IMR-90 (cell line): Measurements from ENCODE around the gene OSBPL1A. TPM values are rescaled to one million over a fixed set of nuclear protein-coding genes. Genes with fewer than 3 reads are reported as not detected.

Experiments
- ATAC-seq: fragments of 200-7000 bp; cut with Tn5 transposase; 2 replicates; pipeline ENCODE4 v1.9.1; 2020; ENCODE audit warnings: low read depth, mild to moderate bottlenecking, moderate library complexity
- BruUV-seq: library from RNA; stranded (reverse); fragments of 400-500 nt; replicated peaks from 2 replicates; lab custom pipeline; 2021; lab: Mats Ljungman, UMichigan
- CTCF ChIA-PET: fragments of 300-600 bp; formaldehyde crosslinking; extraction: SDS; loops from one replicate; lab custom pipeline; 2021; ENCODE audit warnings: antibody characterized with exemption; lab: Yijun Ruan, JAX
- POLR2A ChIA-PET: fragments of 300-600 bp; sonication (Branson Sonifier 250); formaldehyde crosslinking; loops from one replicate; lab custom pipeline; 2022; ENCODE audit warnings: antibody characterized with exemption; ENCODE audit not compliant: unreplicated experiment; lab: Charles Lee
- DNase-seq: peaks from one replicate; pipeline ENCODE4 v3.0.0; 2013
- H2AFZ ChIP-seq: replicated peaks from 2 replicates; pipeline ENCODE3; 2013; ENCODE audit warnings: low read length, mild to moderate bottlenecking; ENCODE audit not compliant: poor library complexity
- H2AK5ac ChIP-seq: 2 replicates; pipeline ENCODE4 v1.6.1; 2013; ENCODE audit warnings: low read depth, low read length, inconsistent platforms
- H2AK9ac ChIP-seq: replicated peaks from 2 replicates; pipeline ENCODE3; 2013; ENCODE audit warnings: mild to moderate bottlenecking, low read depth, low read length, moderate library complexity; ENCODE audit not compliant: poor library complexity
- H2BK120ac ChIP-seq: 2 replicates; pipeline ENCODE4 v1.6.1; 2013; ENCODE audit warnings: low read depth, low read length, inconsistent platforms
- H2BK15ac ChIP-seq: 3 replicates; pipeline ENCODE4 v1.6.1; 2013; ENCODE audit warnings: low read depth, low read length, inconsistent platforms
- H2BK20ac ChIP-seq: 2 replicates; pipeline ENCODE4 v1.6.1; 2013; ENCODE audit warnings: low read depth, mild to moderate bottlenecking, inconsistent platforms, low read length, moderate library complexity
- H2BK5ac ChIP-seq: 2 replicates; pipeline ENCODE4 v1.6.1; 2013; ENCODE audit warnings: mild to moderate bottlenecking, low read depth, low read length, inconsistent platforms; ENCODE audit not compliant: poor library complexity, severe bottlenecking
- H3K14ac ChIP-seq: replicated peaks from 2 replicates; pipeline ENCODE4 v1.6.1; 2013; ENCODE audit warnings: low read depth, low read length, inconsistent platforms
- H3K18ac ChIP-seq: 2 replicates; pipeline ENCODE4 v1.6.1; 2013; ENCODE audit warnings: low read depth, low read length, control low read depth
- H3K23ac ChIP-seq: 2 replicates; pipeline ENCODE4 v1.6.1; 2013; ENCODE audit warnings: low read depth, low read length, inconsistent platforms
- H3K27ac ChIP-seq: 2 replicates; pipeline ENCODE4 v1.5.1; 2013; ENCODE audit warnings: mild to moderate bottlenecking, control low read depth, low read length; ENCODE audit not compliant: insufficient read depth
- H3K27me3 ChIP-seq: 2 replicates; pipeline ENCODE4 v1.6.1; 2013; ENCODE audit warnings: low read length; ENCODE audit not compliant: control insufficient read depth, insufficient read depth
- H3K36me3 ChIP-seq: 2 replicates; pipeline ENCODE4 v1.6.1; 2013; ENCODE audit warnings: low read length, mixed read lengths; ENCODE audit not compliant: control insufficient read depth, insufficient read depth
- H3K4ac ChIP-seq: 2 replicates; pipeline ENCODE4 v1.6.1; 2013; ENCODE audit warnings: low read depth, low read length, inconsistent platforms
- H3K4me1 ChIP-seq: 2 replicates; pipeline ENCODE4 v1.6.1; 2013; ENCODE audit warnings: low read length, mixed read lengths; ENCODE audit not compliant: control insufficient read depth, insufficient read depth
- H3K4me2 ChIP-seq: 2 replicates; pipeline ENCODE4 v1.6.1; 2013; ENCODE audit warnings: low read depth, mild to moderate bottlenecking, control low read depth, low read length, moderate library complexity
- H3K4me3 ChIP-seq: 2 replicates; pipeline ENCODE4 v1.5.1; 2013; ENCODE audit warnings: low read depth, mild to moderate bottlenecking, control low read depth, low read length, moderate library complexity; ENCODE audit not compliant: insufficient read depth
- H3K56ac ChIP-seq: 2 replicates; pipeline ENCODE4 v1.6.1; 2013; ENCODE audit warnings: low read length, inconsistent platforms; ENCODE audit not compliant: insufficient read depth; ENCODE audit errors: extremely low read depth
- H3K79me1 ChIP-seq, 2 experiments: 2 replicates each; pipeline ENCODE4 v1.6.1; 2013; ENCODE audit warnings: low read length in 2 of 2, inconsistent platforms in 1 of 2, low read depth in 1 of 2
- H3K9ac ChIP-seq: 2 replicates; pipeline ENCODE4 v1.6.1; 2013; ENCODE audit warnings: low read depth, low read length, control low read depth
- H3K9me1 ChIP-seq: 2 replicates; pipeline ENCODE4 v1.6.1; 2013; ENCODE audit warnings: low read length, inconsistent platforms; ENCODE audit not compliant: insufficient read depth
- H3K9me3 ChIP-seq: 2 replicates; pipeline ENCODE4 v1.6.1; 2013; ENCODE audit warnings: low read length; ENCODE audit not compliant: control insufficient read depth, insufficient read depth
- H4K20me1 ChIP-seq: 2 replicates; pipeline ENCODE4 v1.6.1; 2013; ENCODE audit warnings: low read length, inconsistent platforms; ENCODE audit not compliant: insufficient read depth
- H4K5ac ChIP-seq: 2 replicates; pipeline ENCODE4 v1.6.1; 2013; ENCODE audit warnings: mild to moderate bottlenecking, low read depth, low read length, control low read depth
- H4K8ac ChIP-seq, 2 experiments: 2 replicates each; pipeline ENCODE4 v1.6.1; 2013; ENCODE audit warnings: low read depth in 2 of 2, low read length in 2 of 2, control low read depth in 1 of 2, inconsistent platforms in 1 of 2
- H4K91ac ChIP-seq: 2 replicates; pipeline ENCODE4 v1.6.1; 2013; ENCODE audit warnings: low read depth, low read length, inconsistent platforms; ENCODE audit not compliant: insufficient read depth
- BHLHE40 ChIP-seq: fragments of 150-350 bp; IDR thresholded peaks from 2 replicates; pipeline ENCODE4 v1.6.1; 2016; ENCODE audit warnings: mild to moderate bottlenecking, low read depth, low read length
- CEBPB ChIP-seq: IDR thresholded peaks from 2 replicates; pipeline ENCODE4 v1.6.1; 2012; ENCODE audit warnings: low read depth, low read length, improper control_type of control experiment
- CHD1 ChIP-seq: IDR thresholded peaks from 2 replicates; pipeline ENCODE4 v1.6.1; 2012; ENCODE audit warnings: low read depth, low read length, improper control_type of control experiment
- FOS ChIP-seq: fragments of 150-350 bp; IDR thresholded peaks from 2 replicates; pipeline ENCODE4 v1.6.1; 2016; ENCODE audit warnings: low read depth, low read length
- MXI1 ChIP-seq: IDR thresholded peaks from 2 replicates; pipeline ENCODE4 v1.6.1; 2012; ENCODE audit warnings: low read depth, mild to moderate bottlenecking, low read length, moderate library complexity, borderline replicate concordance
- NFE2L2 ChIP-seq: fragments of 150-350 bp; IDR thresholded peaks from 2 replicates; pipeline ENCODE4 v1.6.1; 2016; ENCODE audit warnings: low read depth, mild to moderate bottlenecking, low read length
- POLR2A ChIP-seq: IDR thresholded peaks from 2 replicates; pipeline ENCODE4 v1.6.1; 2012; ENCODE audit warnings: mild to moderate bottlenecking, low read depth, low read length
- RCOR1 ChIP-seq: IDR thresholded peaks from 2 replicates; pipeline ENCODE4 v1.6.1; 2012; ENCODE audit warnings: mild to moderate bottlenecking, low read length, improper control_type of control experiment; ENCODE audit not compliant: insufficient replicate concordance
- SMC3 ChIP-seq: fragments of 150-350 bp; IDR thresholded peaks from 2 replicates; pipeline ENCODE4 v1.6.1; 2016; ENCODE audit warnings: low read depth, mild to moderate bottlenecking, antibody characterized with exemption, low read length, moderate library complexity
- WGBS, 2 experiments: methylation state at CpG; one replicate each; pipeline versions ENCODE4 v1.1.5 to v1.1.7; 2013; ENCODE audit warnings: missing lambda C conversion rate in 2 of 2; ENCODE audit not compliant: insufficient read length in 1 of 2; ENCODE audit errors: extremely low coverage in 2 of 2; 5-methylcytosine and 5-hydroxymethylcytosine counted together
- dilution Hi-C: fragments of 300-500 bp; cut with HindIII; formaldehyde crosslinking; loops from one replicate; pipeline ENCODE4 v1.14.3; 2018; ENCODE audit warnings: low sequenced_read_pairs; ENCODE audit not compliant: unreplicated experiment
- in situ Hi-C: fragments of 300-500 bp; cut with MboI; formaldehyde crosslinking; loops from 3 replicates; pipeline ENCODE4 v1.14.3; 2019; ENCODE audit warnings: low sequenced_read_pairs, inconsistent platforms, mixed read lengths
- intact Hi-C: fragments of 100-400 bp; cut with micrococcal nuclease; formaldehyde crosslinking; loops from 2 replicates; pipeline ENCODE4 v1.10.0; 2022
- polyA plus RNA-seq, 3 experiments: library from polyadenylated mRNA; depleted of rRNA; stranded (reverse); fragments of >200 nt; gene quantifications; 2 replicates each; pipeline ENCODE4 v1.2.3, GENCODE V29; 2012; ENCODE audit warnings: low replicate concordance in 1 of 3
- total RNA-seq: library from RNA; depleted of rRNA; stranded (reverse); fragments of >200 nt; gene quantifications from 2 replicates; pipeline ENCODE4 v1.2.3, GENCODE V29; 2012
- TF ChIP-seq, protein P1 (sequence below): conservative IDR thresholded peaks from 2 replicates; pipeline ENCODE4 v1.5.1; 2012; ENCODE audit warnings: mild to moderate bottlenecking, low read depth, low read length, improper control_type of control experiment
- TF ChIP-seq, protein P2 (sequence below): fragments of 150-350 bp; IDR thresholded peaks from 2 replicates; pipeline ENCODE4 v1.6.1; 2016; ENCODE audit warnings: low read depth, mild to moderate bottlenecking, low read length, moderate library complexity, borderline replicate concordance

Gene OSBPL1A
- total and polyA plus RNA-seq, 2 of the 4 experiments (the other 2 are of a cell fraction), result 29.4 to 70.4 TPM

DNA sequence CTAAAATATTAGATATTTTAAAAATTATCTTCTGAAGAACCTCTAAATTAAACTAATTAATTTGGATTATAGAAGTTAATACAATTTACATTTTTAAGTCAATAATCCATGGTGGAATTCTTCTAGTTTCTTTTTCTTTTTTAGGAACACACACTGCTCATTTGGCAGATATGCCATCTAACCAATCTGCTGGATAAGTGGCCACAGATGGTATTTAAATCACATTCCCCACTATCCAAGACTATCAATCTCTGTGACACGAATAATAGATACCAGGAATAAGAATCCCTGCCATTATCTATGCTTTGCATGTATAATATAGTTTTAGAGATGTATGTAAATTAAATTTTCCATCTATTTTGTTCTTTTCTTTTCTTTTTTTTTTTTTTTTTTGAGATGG, 200.2 kb downstream of the OSBPL1A start:
- peaks cover 10% of the 10 kb centered on the region for H4K20me1 ChIP-seq
- peaks cover 10% of the 10 kb centered on the region for H3K9me1 ChIP-seq
- H3K9ac ChIP-seq, result no peak overlapping the region
- H3K23ac ChIP-seq, result no peak overlapping the region
- dilution Hi-C loops, result no loop called here
- no peak overlapping the region for H3K18ac ChIP-seq
- H3K4me3 ChIP-seq, result no peak overlapping the region
- no peak overlapping the region for H3K4me2 ChIP-seq
- H2BK15ac ChIP-seq, result no peak overlapping the region
- TF ChIP-seq POLR2A, result no peak
- TF ChIP-seq BHLHE40, result no peak
- TF ChIP-seq FOS, result no peak
- no peak for TF ChIP-seq CEBPB
- no peak for TF ChIP-seq SMC3
- TF ChIP-seq MXI1, result no peak
- no peak for TF ChIP-seq NFE2L2
- no peak for TF ChIP-seq CHD1
- TF ChIP-seq, protein P1, sequence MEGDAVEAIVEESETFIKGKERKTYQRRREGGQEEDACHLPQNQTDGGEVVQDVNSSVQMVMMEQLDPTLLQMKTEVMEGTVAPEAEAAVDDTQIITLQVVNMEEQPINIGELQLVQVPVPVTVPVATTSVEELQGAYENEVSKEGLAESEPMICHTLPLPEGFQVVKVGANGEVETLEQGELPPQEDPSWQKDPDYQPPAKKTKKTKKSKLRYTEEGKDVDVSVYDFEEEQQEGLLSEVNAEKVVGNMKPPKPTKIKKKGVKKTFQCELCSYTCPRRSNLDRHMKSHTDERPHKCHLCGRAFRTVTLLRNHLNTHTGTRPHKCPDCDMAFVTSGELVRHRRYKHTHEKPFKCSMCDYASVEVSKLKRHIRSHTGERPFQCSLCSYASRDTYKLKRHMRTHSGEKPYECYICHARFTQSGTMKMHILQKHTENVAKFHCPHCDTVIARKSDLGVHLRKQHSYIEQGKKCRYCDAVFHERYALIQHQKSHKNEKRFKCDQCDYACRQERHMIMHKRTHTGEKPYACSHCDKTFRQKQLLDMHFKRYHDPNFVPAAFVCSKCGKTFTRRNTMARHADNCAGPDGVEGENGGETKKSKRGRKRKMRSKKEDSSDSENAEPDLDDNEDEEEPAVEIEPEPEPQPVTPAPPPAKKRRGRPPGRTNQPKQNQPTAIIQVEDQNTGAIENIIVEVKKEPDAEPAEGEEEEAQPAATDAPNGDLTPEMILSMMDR, result no peak
- no peak for TF ChIP-seq RCOR1
- TF ChIP-seq, protein P2, sequence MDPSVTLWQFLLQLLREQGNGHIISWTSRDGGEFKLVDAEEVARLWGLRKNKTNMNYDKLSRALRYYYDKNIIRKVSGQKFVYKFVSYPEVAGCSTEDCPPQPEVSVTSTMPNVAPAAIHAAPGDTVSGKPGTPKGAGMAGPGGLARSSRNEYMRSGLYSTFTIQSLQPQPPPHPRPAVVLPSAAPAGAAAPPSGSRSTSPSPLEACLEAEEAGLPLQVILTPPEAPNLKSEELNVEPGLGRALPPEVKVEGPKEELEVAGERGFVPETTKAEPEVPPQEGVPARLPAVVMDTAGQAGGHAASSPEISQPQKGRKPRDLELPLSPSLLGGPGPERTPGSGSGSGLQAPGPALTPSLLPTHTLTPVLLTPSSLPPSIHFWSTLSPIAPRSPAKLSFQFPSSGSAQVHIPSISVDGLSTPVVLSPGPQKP, result no peak
- no peaks in the 10 kb centered on the region; the same call in 1 of the 2 replicates for H3K36me3 ChIP-seq
- BruUV-seq, result no TSS peak
- no peak for ATAC-seq
- H2BK5ac ChIP-seq, result no peak overlapping the region
- H2AFZ ChIP-seq, result no peak overlapping the region
- H3K14ac ChIP-seq, result no peak overlapping the region
- intact Hi-C loops, result no loop called here
- H4K5ac ChIP-seq, result no peak overlapping the region
- H2BK20ac ChIP-seq, result no peak overlapping the region
- WGBS, 2 experiments, result no CpG with 5 or more reads among the region's 1 CpG
- H2BK120ac ChIP-seq, result no peak overlapping the region
- H4K91ac ChIP-seq, result no peak overlapping the region
- peaks cover 6 to 9% of the 10 kb centered on the region in 2 experiments; a peak in 3 of 4 replicates for H3K79me1 ChIP-seq
- no peak overlapping the region for H3K27ac ChIP-seq
- in situ Hi-C loops, result no loop called here
- no peak overlapping the region for H3K56ac ChIP-seq
- POLR2A ChIA-PET, result no interaction called here
- H3K4ac ChIP-seq, result no peak overlapping the region
- no peaks in the 10 kb centered on the region for H3K9me3 ChIP-seq
- peaks cover 5% of the 10 kb centered on the region for H3K4me1 ChIP-seq
- no peak for DNase-seq
- no peak overlapping the region for H2AK5ac ChIP-seq
- no peaks in the 10 kb centered on the region for H3K27me3 ChIP-seq
- H4K8ac ChIP-seq, result no peak overlapping the region
- CTCF ChIA-PET, result interaction anchor here (1.2 kb wide), 1 partner anchor 21 kb away, joined by 3 read pairs; no protein-coding TSS in a partner anchor
- H2AK9ac ChIP-seq, result no peak overlapping the region
